CD4-positive, alpha-beta memory T cell (primary cell): ENCODE measurements around the gene MSH2. TPM values are rescaled to one million over a fixed set of nuclear protein-coding genes. Genes with fewer than 3 reads are reported as not detected.

Experiments used
- CTCF ChIA-PET: fragments of 350-600 bp; sonication (Branson Sonifier 250); formaldehyde crosslinking; loops from one replicate; lab custom pipeline; 2021; ENCODE audit warnings: inconsistent platforms; ENCODE audit not compliant: partially characterized antibody; lab: Charles Lee
- POLR2A ChIA-PET: fragments of 350-600 bp; sonication (Branson Sonifier 250); formaldehyde crosslinking; loops from one replicate; lab custom pipeline; 2021; ENCODE audit not compliant: partially characterized antibody; lab: Charles Lee
- DNase-seq, 5 donors: peaks; one replicate each; pipeline versions ENCODE4 v3.0.0 to v3.0.0-alpha.2; 2020 to 2022; ENCODE audit warnings: mixed read lengths in 1 of 5
- H3K27ac ChIP-seq: one replicate; pipeline ENCODE4 v1.7.0; 2013; ENCODE audit warnings: low read depth, low read length
- H3K27me3 ChIP-seq: 2 replicates; pipeline ENCODE4 v1.7.0; 2013; ENCODE audit warnings: mild to moderate bottlenecking, low read length, moderate library complexity; ENCODE audit not compliant: insufficient read depth
- H3K36me3 ChIP-seq: 2 replicates; pipeline ENCODE4 v1.7.0; 2013; ENCODE audit warnings: mild to moderate bottlenecking, low read length, moderate library complexity; ENCODE audit not compliant: insufficient read depth
- H3K4me1 ChIP-seq: 2 replicates; pipeline ENCODE4 v1.7.0; 2013; ENCODE audit warnings: mild to moderate bottlenecking, low read length, moderate library complexity; ENCODE audit not compliant: insufficient read depth
- H3K4me3 ChIP-seq, 2 donors: one replicate each; pipeline ENCODE4 v1.7.0; 2013; ENCODE audit warnings: low read length in 2 of 2, mild to moderate bottlenecking in 1 of 2
- H3K9me3 ChIP-seq, 2 donors: one replicate each; pipeline ENCODE4 v1.7.0; 2013; ENCODE audit warnings: low read length in 2 of 2, control low read depth in 1 of 2; ENCODE audit not compliant: control insufficient read depth in 1 of 2
- H3K27ac Mint-ChIP-seq, 7 donors: one replicate each; pipeline ENCODE4 v1.8.0; 2020 to 2021; ENCODE audit warnings: mixed read lengths in 7 of 7, mild to moderate bottlenecking in 6 of 7, inconsistent platforms in 3 of 7, moderate library complexity in 3 of 7
- H3K27me3 Mint-ChIP-seq, 2 donors: one replicate each; pipeline ENCODE4 v1.8.0; 2020 to 2021; ENCODE audit warnings: mixed read lengths in 2 of 2
- H3K36me3 Mint-ChIP-seq, 2 donors: one replicate each; pipeline ENCODE4 v1.8.0; 2020 to 2021; ENCODE audit warnings: mixed read lengths in 2 of 2, inconsistent platforms in 1 of 2, mild to moderate bottlenecking in 1 of 2
- H3K4me1 Mint-ChIP-seq, 4 donors: one replicate each; pipeline ENCODE4 v1.8.0; 2020 to 2021; ENCODE audit warnings: mixed read lengths in 4 of 4, mild to moderate bottlenecking in 1 of 4
- H3K4me3 Mint-ChIP-seq, 8 donors: one replicate each; pipeline ENCODE4 v1.8.0; 2020 to 2021; ENCODE audit warnings: mixed read lengths in 8 of 8, mild to moderate bottlenecking in 7 of 8, moderate library complexity in 6 of 8, inconsistent platforms in 3 of 8
- H3K9me3 Mint-ChIP-seq, 8 donors: one replicate each; pipeline ENCODE4 v1.8.0; 2020 to 2021; ENCODE audit warnings: mixed read lengths in 8 of 8, mild to moderate bottlenecking in 5 of 8, inconsistent platforms in 3 of 8, moderate library complexity in 1 of 8
- intact Hi-C: fragments of 100-400 bp; cut with micrococcal nuclease; formaldehyde crosslinking; loops from one replicate; pipeline ENCODE4 v1.15.1; 2023
- polyA plus RNA-seq, 2 donors: library from polyadenylated mRNA; unstranded; fragments of 300-500 nt; fragmentation: Illumina TruSeq; gene quantifications; one replicate each; pipeline ENCODE4 v1.2.3, GENCODE V29; 2021
- total RNA-seq, 2 experiments: library from RNA; stranded (reverse); gene quantifications; one replicate each; pipeline ENCODE4 v1.2.3, GENCODE V29; 2021

Gene MSH2
- total and polyA plus RNA-seq, 4 experiments from 2014 or later, result 26.1 to 30.5 (median 26.3) TPM

DNA sequence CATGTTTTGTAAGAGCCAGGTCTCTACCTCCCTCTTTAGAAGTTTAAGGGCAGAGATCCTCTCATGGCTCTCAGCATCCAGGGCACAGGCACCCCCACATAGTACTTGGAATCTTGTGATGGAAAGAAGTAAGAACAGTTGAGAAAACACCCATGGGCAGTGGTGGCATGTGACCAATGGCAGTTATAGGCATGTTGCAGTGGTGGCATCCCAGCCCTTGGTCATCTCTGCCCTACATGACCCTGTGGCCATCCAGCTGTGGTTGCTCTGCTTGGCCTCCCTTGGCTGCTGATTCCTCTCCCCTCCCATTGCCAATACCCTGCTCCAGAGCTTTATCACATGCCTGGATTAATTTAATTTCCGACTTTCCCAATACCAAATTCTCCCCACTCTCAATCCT lies 13.3 kb upstream of the MSH2 start:
- ChIA-PET POLR2A (no interaction called here), CTCF (interaction anchor here (0.6 kb wide), 1 partner anchor 71 kb away, joined by 4 read pairs; no protein-coding TSS in a partner anchor)
- Mint-ChIP-seq H3K4me1 (no peaks in the 10 kb centered on the region), H3K9me3 (no peaks in the 10 kb centered on the region), H3K27me3 (peaks cover 8% of the 10 kb centered on the region in 2 donors), H3K36me3 (no peaks in the 10 kb centered on the region), H3K27ac (no peak overlapping the region), H3K4me3 (no peak overlapping the region)
- no peak for DNase-seq
- H3K4me3 ChIP-seq, result no peak overlapping the region
- H3K4me1 ChIP-seq, result no peaks in the 10 kb centered on the region
- no peaks in the 10 kb centered on the region for H3K9me3 ChIP-seq
- H3K27me3 ChIP-seq, result no peaks in the 10 kb centered on the region
- H3K36me3 ChIP-seq, result no peaks in the 10 kb centered on the region
- intact Hi-C loops, result loop anchor here (5.0 kb wide), 1 partner anchor 378 kb away; no protein-coding TSS in a partner anchor
- H3K27ac ChIP-seq, result no peak overlapping the region

DNA sequence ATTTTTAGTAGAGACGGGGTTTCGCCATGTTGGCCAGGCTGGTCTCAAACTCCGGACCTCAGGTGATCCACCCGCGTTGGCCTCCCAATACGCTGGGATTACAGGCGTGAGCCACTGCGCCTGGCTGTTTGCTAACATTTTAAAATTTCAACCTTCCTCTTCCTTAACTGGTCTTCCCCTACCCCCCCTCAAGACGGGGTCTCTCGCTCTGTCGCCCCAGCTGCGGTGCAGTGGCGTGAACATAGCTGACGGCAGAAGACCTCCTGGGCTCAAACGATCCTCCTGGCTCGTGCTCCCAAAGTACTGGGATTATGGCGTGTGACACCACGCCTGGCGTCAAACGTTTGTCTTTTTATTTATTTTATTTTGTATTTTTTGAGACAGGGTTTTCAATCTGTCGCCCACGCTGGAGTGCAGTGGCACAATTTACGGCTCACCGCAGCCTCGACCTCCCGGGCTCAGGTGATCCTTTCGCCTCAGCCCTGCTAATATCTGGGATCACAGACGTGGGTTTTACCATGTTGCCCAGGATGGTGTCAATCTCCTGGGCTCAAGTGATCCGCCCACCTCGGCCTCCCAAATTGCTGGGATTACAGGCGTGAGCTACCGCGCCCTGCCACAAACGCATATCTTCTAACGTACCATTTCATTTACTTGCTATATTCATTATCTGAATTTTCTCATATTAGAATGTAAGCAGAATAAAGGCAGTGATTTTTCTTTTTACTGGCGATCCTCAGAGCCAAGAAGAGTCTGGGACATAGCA lies 984 bp upstream of the MSH2 start:
- CTCF ChIA-PET, result interaction anchor here (1.0 to 1.3 kb wide), 4 partner anchors 8 to 119 kb away, joined by 3 to 8 read pairs (median 4); no protein-coding TSS in a partner anchor
- intact Hi-C loops, result loop anchor here (2.0 to 10.0 kb wide), 3 partner anchors 119 to 503 kb away; partner anchors contain the start of genes FBXO11 and MCFD2
- no peak for DNase-seq
- Histone ChIP-seq H3K36me3 (no peaks in the 10 kb centered on the region), H3K4me1 (peaks cover 27% of the 10 kb centered on the region), H3K27ac (peak overlapping the region; percentile 66), H3K9me3 (no peaks in the 10 kb centered on the region), H3K4me3 (peak overlapping the region; percentile 19 to 71), H3K27me3 (no peaks in the 10 kb centered on the region)
- Mint-ChIP-seq H3K36me3 (peaks cover 6 to 11% of the 10 kb centered on the region in 2 donors), H3K4me3 (peak overlapping the region; percentile 97 to 99 (median 98)), H3K4me1 (peaks cover 22 to 38% (median 28%) of the 10 kb centered on the region in 4 donors), H3K27ac (peak overlapping the region in 5 of 7 donors; percentile 25 to 94 (median 93)), H3K9me3 (peaks cover 0 to 2% (median 0%) of the 10 kb centered on the region in 8 donors), H3K27me3 (no peaks in the 10 kb centered on the region)
- POLR2A ChIA-PET, result interaction anchor here (1.2 kb wide), 1 partner anchor 381 kb away, joined by 5 read pairs; the partner anchor contains the start of gene MSH6

DNA sequence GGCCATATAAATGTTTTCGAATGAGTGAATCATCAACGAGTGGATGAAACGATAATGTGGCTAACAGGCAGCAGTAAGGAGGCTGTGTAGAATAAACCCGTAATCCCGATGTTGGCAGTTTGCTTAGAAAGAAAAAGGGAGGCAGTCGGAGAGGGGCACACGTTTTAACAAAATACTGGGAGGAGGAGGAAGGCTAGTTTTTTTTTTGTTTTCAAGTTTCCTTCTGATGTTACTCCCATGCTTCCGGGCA lies 476 bp upstream of the MSH2 start:
- Histone ChIP-seq H3K27ac (peak overlapping the region; percentile 66), H3K4me1 (peaks cover 27% of the 10 kb centered on the region), H3K36me3 (no peaks in the 10 kb centered on the region), H3K4me3 (peak overlapping the region; percentile 19 to 71), H3K27me3 (no peaks in the 10 kb centered on the region), H3K9me3 (no peaks in the 10 kb centered on the region)
- peaks cover 8 to 12% of the 10 kb centered on the region in 2 donors for H3K36me3 Mint-ChIP-seq
- intact Hi-C loops, result loop anchor here (2.0 to 10.0 kb wide), 3 partner anchors 118 to 502 kb away; partner anchors contain the start of genes FBXO11 and MCFD2
- H3K9me3 Mint-ChIP-seq, result peaks cover 0 to 2% (median 0%) of the 10 kb centered on the region in 8 donors
- POLR2A ChIA-PET, result interaction anchor here (0.8 to 1.2 kb wide), 3 partner anchors 118 to 501 kb away, joined by 3 to 5 read pairs (median 3); partner anchors contain the start of gene MSH6
- peaks cover 23 to 41% (median 31%) of the 10 kb centered on the region in 4 donors for H3K4me1 Mint-ChIP-seq
- H3K4me3 Mint-ChIP-seq, result peak overlapping the region; percentile 97 to 99 (median 98)
- DNase-seq, result no peak
- H3K27ac Mint-ChIP-seq, result peak overlapping the region; percentile 83 to 96 (median 94)
- H3K27me3 Mint-ChIP-seq, result no peaks in the 10 kb centered on the region
- CTCF ChIA-PET, result interaction anchor here (1.0 to 2.0 kb wide), 5 partner anchors 8 to 365 kb away, joined by 3 to 8 read pairs (median 5); no protein-coding TSS in a partner anchor

DNA sequence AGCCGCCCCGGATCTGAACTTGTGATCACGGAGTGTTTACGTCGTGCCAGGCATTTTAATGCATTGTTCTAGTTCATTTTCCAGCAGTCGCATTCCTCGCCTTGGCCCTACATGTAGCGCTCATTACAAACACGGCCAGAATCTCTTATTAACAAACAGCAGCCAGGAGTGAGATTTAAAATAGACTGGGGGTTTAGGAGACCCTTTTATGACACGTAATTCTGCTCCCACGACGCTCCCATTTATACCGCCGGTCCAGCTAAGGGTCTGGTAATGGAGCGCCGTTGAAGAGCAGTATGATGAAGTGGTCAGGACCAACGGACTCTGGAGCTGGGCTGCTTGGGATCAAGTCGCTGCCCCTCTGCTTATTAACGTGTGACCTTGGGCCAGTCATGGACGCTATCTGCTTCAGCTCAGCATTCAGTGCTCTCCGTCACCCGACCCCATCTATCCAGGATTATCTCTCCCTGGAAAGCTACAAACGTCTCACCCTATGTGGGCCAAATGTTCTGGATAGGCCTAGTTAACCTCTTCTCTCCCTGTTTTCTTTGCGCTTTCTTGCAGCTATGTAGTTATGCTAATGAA lies 745 bp downstream of the MSH2 start:
- peaks cover 30 to 50% (median 37%) of the 10 kb centered on the region in 4 donors for H3K4me1 Mint-ChIP-seq
- Histone ChIP-seq H3K4me3 (peak overlapping the region; percentile 71 to 80), H3K27ac (peak overlapping the region; percentile 66)

DNA sequence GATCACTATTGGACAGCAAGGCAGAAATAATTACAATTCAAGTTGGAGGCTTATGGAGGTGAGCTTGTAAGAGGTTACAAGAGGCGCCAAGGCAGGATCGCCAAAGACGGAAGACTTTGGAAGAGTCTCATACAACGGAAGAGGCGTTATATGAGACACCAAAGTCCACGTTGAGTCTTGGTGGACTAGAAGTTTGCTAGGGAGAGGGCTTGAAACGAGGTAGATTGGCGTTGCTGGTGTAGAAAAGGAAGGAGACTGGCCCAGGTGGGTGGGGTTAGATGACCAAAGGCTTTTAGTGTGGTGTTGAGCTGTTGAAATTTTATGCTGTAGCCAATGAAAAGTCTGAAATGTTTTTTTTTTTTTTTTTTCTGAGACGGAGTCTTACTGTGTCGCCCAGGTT lies 1.4 kb downstream of the MSH2 start:
- Histone ChIP-seq H3K9me3 (no peaks in the 10 kb centered on the region), H3K4me1 (peaks cover 27% of the 10 kb centered on the region), H3K4me3 (peak overlapping the region in 1 of 2 donors; percentile 71), H3K27me3 (no peaks in the 10 kb centered on the region), H3K27ac (no peak overlapping the region), H3K36me3 (no peaks in the 10 kb centered on the region)
- H3K27me3 Mint-ChIP-seq, result no peaks in the 10 kb centered on the region
- intact Hi-C loops, result loop anchor here (5.0 to 10.0 kb wide), 2 partner anchors 487 to 500 kb away; partner anchors contain the start of genes FBXO11 and MCFD2
- DNase-seq, result no peak
- CTCF ChIA-PET, result interaction anchor here (0.9 to 2.0 kb wide), 2 partner anchors 16 to 363 kb away, joined by 3 to 6 read pairs; no protein-coding TSS in a partner anchor
- peak overlapping the region in 5 of 7 donors; percentile 9 to 96 (median 83) for H3K27ac Mint-ChIP-seq
- H3K4me3 Mint-ChIP-seq, result peak overlapping the region; percentile 97 to 99 (median 98)
- H3K36me3 Mint-ChIP-seq, result peaks cover 17 to 21% of the 10 kb centered on the region in 2 donors
- peaks cover 30 to 50% (median 37%) of the 10 kb centered on the region in 4 donors for H3K4me1 Mint-ChIP-seq
- H3K9me3 Mint-ChIP-seq, result peaks cover 0 to 2% (median 0%) of the 10 kb centered on the region in 8 donors
- POLR2A ChIA-PET, result interaction anchor here (1.5 kb wide), 1 partner anchor 117 kb away, joined by 5 read pairs; no protein-coding TSS in a partner anchor

More for the DNA sequence above, 745 bp downstream of the MSH2 start:
- peak overlapping the region; percentile 97 to 99 (median 98) for H3K4me3 Mint-ChIP-seq
- no peak for DNase-seq
- H3K27me3 Mint-ChIP-seq, result no peaks in the 10 kb centered on the region
- Histone ChIP-seq H3K36me3 (no peaks in the 10 kb centered on the region), H3K27me3 (no peaks in the 10 kb centered on the region), H3K9me3 (no peaks in the 10 kb centered on the region), H3K4me1 (peaks cover 27% of the 10 kb centered on the region)
- intact Hi-C loops, result loop anchor here (1.0 to 10.0 kb wide), 4 partner anchors 117 to 501 kb away; partner anchors contain the start of genes FBXO11, MCFD2 and MSH6
- ChIA-PET CTCF (interaction anchor here (0.9 to 2.0 kb wide), 4 partner anchors 15 to 364 kb away, joined by 3 to 8 read pairs (median 6); no protein-coding TSS in a partner anchor), POLR2A (interaction anchor here (1.2 to 1.5 kb wide), 2 partner anchors 117 to 379 kb away, joined by 5 read pairs; partner anchors contain the start of gene MSH6)
- peaks cover 0 to 2% (median 0%) of the 10 kb centered on the region in 8 donors for H3K9me3 Mint-ChIP-seq
- H3K27ac Mint-ChIP-seq, result peak overlapping the region; percentile 83 to 96 (median 94)
- peaks cover 17 to 21% of the 10 kb centered on the region in 2 donors for H3K36me3 Mint-ChIP-seq

DNA sequence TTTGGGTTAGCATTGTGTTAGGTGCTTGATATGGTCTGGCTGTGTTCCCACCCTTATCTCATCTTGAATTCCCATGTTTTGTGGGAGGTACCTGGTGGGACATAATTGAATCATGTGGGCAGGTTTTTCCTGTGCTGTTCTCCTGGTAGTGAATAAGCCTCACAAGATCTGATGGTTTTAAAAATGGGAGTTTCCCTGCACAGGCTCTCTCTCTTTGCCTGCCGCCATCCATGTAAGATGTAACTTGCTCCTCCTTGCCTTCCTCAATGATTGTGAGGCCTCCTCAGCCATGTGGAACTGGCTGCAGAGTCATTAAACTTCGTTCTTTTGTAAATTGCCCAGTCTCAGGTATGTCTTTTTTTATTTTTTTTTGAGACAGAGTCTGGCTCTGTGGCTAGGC lies 2.8 kb downstream of the MSH2 start:
- H3K4me3 ChIP-seq, result no peak overlapping the region

More for the DNA sequence above, 2.8 kb downstream of the MSH2 start:
- ChIA-PET POLR2A (no interaction called here), CTCF (interaction anchor here (1.0 kb wide), 1 partner anchor 18 kb away, joined by 3 read pairs; no protein-coding TSS in a partner anchor)
- no peak overlapping the region for H3K27ac ChIP-seq
- Mint-ChIP-seq H3K27ac (peak overlapping the region in 1 of 7 donors; percentile 46), H3K4me3 (peak overlapping the region in 4 of 8 donors; percentile 4 to 68 (median 36)), H3K9me3 (peaks cover 0 to 2% (median 0%) of the 10 kb centered on the region in 8 donors), H3K27me3 (no peaks in the 10 kb centered on the region), H3K36me3 (peaks cover 21 to 24% of the 10 kb centered on the region in 2 donors), H3K4me1 (peaks cover 31 to 50% (median 39%) of the 10 kb centered on the region in 4 donors)
- no peaks in the 10 kb centered on the region for H3K27me3 ChIP-seq
- DNase-seq, result no peak
- H3K9me3 ChIP-seq, result no peaks in the 10 kb centered on the region
- peaks cover 4% of the 10 kb centered on the region for H3K36me3 ChIP-seq
- intact Hi-C loops, result loop anchor here (10.0 kb wide), 1 partner anchor 499 kb away; the partner anchor contains the start of gene FBXO11
- peaks cover 27% of the 10 kb centered on the region for H3K4me1 ChIP-seq
